ENCODE measurements around the gene ACTL10. TPM values are rescaled to one million over a fixed set of nuclear protein-coding genes. Genes with fewer than 3 reads are reported as not detected.

ACTL10 gene
- total and polyA plus RNA-seq, 2 of the 13 experiments (the other 11 are each of a cell fraction or from before 2014, with no cell fraction given), result not detected

- no peak for TF ChIP-seq ZNF407 (CRISPR knock-in tag; IDR thresholded peaks at IDR 0.05; ENCODE audit: not compliant biosample characterization)
- no peak for TF ChIP-seq CSRNP2 (CRISPR knock-in tag; conservative IDR thresholded peaks at IDR 0.05; ENCODE audit: low read depth)
- no peak for TF ChIP-seq ZBTB44 (CRISPR knock-in tag; IDR thresholded peaks at IDR 0.05)
- TF ChIP-seq ISX (CRISPR knock-in tag; conservative IDR thresholded peaks at IDR 0.05), result no peak
- no peak for TF ChIP-seq GFI1 (CRISPR knock-in tag; IDR thresholded peaks at IDR 0.05; ENCODE audit: borderline replicate concordance)
- TF ChIP-seq NR1H2 (CRISPR knock-in tag; IDR thresholded peaks at IDR 0.05; ENCODE audit: borderline replicate concordance, low read depth), result no peak
- no peak for TF ChIP-seq NFYB (CRISPR knock-in tag; IDR thresholded peaks at IDR 0.05)
- no peak for TF ChIP-seq ZSCAN22 (CRISPR knock-in tag; IDR thresholded peaks at IDR 0.05)
- TF ChIP-seq ZNF737 (CRISPR knock-in tag; IDR thresholded peaks at IDR 0.05; ENCODE audit: borderline replicate concordance), result no peak
- no peak for TF ChIP-seq EZH2 (conservative IDR thresholded peaks at IDR 0.05; ENCODE audit: low read depth, low read length)
- TF ChIP-seq FOXJ3 (CRISPR knock-in tag; IDR thresholded peaks at IDR 0.05; ENCODE audit: borderline replicate concordance), result peak; percentile 67
- no peak; the same call in 1 of the 2 replicates for TF ChIP-seq ZBTB2 (CRISPR knock-in tag; IDR thresholded peaks at IDR 0.05; ENCODE audit: low read depth)
- TF ChIP-seq ZNF513 (CRISPR knock-in tag; conservative IDR thresholded peaks at IDR 0.05), result no peak
- no peak for TF ChIP-seq SMYD3 (CRISPR knock-in tag; IDR thresholded peaks at IDR 0.05)
These were observed 22.2 kb downstream of the ACTL10 start (continued) for GRCh38 chr20:33688938-33689424.
